GM12864 (cell line): ENCODE results near the gene TAF12.

Experiments
- DNase-seq: peaks from one replicate; pipeline ENCODE4 v3.0.0-alpha.2; 2011; ENCODE audit warnings: low read depth
- H3K4me3 ChIP-seq: 2 replicates; pipeline ENCODE4 v1.5.1; 2011; ENCODE audit warnings: mild to moderate bottlenecking, low read depth, low read length, control low read depth
- TF ChIP-seq, protein P1 (sequence below): IDR thresholded peaks from 2 replicates; pipeline ENCODE4 v1.5.1; 2011; ENCODE audit warnings: low read depth, mild to moderate bottlenecking, moderate library complexity, low read length, control low read depth, inconsistent platforms; ENCODE audit errors: missing control alignments

Gene TAF12

GRCh38 chr1:28565726-28566125 lies 77.1 kb downstream of the TAF12 start:
- H3K4me3 ChIP-seq: no peak overlapping the region
- DNase-seq: no peak
- TF ChIP-seq, protein P1, sequence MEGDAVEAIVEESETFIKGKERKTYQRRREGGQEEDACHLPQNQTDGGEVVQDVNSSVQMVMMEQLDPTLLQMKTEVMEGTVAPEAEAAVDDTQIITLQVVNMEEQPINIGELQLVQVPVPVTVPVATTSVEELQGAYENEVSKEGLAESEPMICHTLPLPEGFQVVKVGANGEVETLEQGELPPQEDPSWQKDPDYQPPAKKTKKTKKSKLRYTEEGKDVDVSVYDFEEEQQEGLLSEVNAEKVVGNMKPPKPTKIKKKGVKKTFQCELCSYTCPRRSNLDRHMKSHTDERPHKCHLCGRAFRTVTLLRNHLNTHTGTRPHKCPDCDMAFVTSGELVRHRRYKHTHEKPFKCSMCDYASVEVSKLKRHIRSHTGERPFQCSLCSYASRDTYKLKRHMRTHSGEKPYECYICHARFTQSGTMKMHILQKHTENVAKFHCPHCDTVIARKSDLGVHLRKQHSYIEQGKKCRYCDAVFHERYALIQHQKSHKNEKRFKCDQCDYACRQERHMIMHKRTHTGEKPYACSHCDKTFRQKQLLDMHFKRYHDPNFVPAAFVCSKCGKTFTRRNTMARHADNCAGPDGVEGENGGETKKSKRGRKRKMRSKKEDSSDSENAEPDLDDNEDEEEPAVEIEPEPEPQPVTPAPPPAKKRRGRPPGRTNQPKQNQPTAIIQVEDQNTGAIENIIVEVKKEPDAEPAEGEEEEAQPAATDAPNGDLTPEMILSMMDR: no peak

DNA sequence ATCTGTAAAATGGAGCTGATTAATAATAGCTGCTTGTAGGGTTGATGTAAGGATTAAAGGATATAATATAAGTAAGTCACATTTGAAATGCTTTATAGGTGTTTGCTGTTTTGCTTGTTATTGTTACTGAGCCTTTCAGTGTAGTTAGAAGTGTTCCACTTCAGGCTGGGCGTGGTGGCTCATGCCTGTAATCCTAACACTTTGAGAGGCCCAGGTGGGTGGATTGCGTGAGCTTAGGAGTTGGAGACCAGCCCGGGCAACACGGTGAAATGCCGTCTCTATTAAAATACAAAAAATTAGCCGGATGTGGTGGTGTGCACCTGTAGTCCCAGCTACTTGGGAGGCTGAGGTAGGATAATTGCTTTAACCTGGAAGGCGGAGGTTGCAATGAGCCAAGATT lies 77.8 kb downstream of the TAF12 start:
- no peak for DNase-seq
- TF ChIP-seq, protein P1: no peak
- no peak overlapping the region for H3K4me3 ChIP-seq

- no peak for DNase-seq
- no peak overlapping the region for H3K4me3 ChIP-seq
- TF ChIP-seq, protein P1: no peak
Observed at GRCh38 chr1:28564310-28564709, 78.6 kb downstream of the TAF12 start.

DNA sequence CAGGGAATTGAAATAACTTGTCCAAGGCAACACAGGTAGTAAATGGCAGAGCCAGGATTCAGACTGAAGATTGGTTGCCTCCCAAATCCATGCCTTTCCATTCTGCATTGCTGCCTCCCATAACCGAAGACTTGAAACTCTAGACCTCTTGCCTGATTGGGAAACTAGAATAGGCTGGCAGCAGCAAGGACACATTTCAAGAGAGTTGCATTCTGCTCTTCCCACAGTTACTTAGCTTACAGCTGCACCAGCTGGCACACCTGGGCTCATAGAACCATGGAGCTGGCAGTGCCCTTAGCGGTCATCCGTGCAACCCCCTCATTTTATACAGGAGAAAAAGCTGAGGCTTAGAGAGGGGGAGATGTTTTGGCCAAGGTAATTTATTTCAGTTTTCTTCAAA lies 82.0 kb downstream of the TAF12 start:
- DNase-seq: no peak
- TF ChIP-seq, protein P1: no peak
- H3K4me3 ChIP-seq: no peak overlapping the region
